Panc1 (cell line): Measurements from ENCODE around the gene CARTPT. TPM values are rescaled to one million over a fixed set of nuclear protein-coding genes. Genes with fewer than 3 reads are reported as not detected.

Experiments used
- ATAC-seq: fragments of 200-7000 bp; cut with Tn5 transposase; 2 replicates; pipeline ENCODE4 v1.9.1; 2020; ENCODE audit warnings: mild to moderate bottlenecking, moderate library complexity
- BruUV-seq: library from RNA; stranded (reverse); fragments of 400-500 nt; replicated peaks from 2 replicates; lab custom pipeline; 2021; lab: Mats Ljungman, UMichigan
- CTCF ChIA-PET: fragments of 300-600 bp; sonication (Branson Sonifier 250); formaldehyde crosslinking; loops from one replicate; lab custom pipeline; 2022; ENCODE audit warnings: antibody characterized with exemption; lab: Charles Lee
- POLR2A ChIA-PET: fragments of 300-600 bp; sonication (Branson Sonifier 250); formaldehyde crosslinking; loops from one replicate; lab custom pipeline; 2022; ENCODE audit warnings: antibody characterized with exemption; lab: Charles Lee
- DNase-seq: peaks from one replicate; pipeline ENCODE4 v3.0.0-alpha.2; 2010; ENCODE audit warnings: low read depth, low spot score
- H3K27ac ChIP-seq: 2 replicates; pipeline ENCODE4 v1.5.1; 2011; ENCODE audit warnings: mild to moderate bottlenecking, low read length, inconsistent platforms
- H3K27me3 ChIP-seq: fragments of 200-500 bp; sonication (Bioruptor generic); 2 replicates; pipeline ENCODE4 v1.6.0; 2014; ENCODE audit warnings: low read length, inconsistent platforms; ENCODE audit not compliant: control insufficient read depth, insufficient read depth
- H3K36me3 ChIP-seq: fragments of 200-500 bp; sonication (Bioruptor generic); 2 replicates; pipeline ENCODE4 v1.5.1; 2014; ENCODE audit warnings: inconsistent platforms, mild to moderate bottlenecking, low read length, moderate library complexity; ENCODE audit not compliant: control insufficient read depth, insufficient read depth
- H3K4me1 ChIP-seq: 2 replicates; pipeline ENCODE4 v1.5.1; 2011; ENCODE audit warnings: inconsistent platforms, mild to moderate bottlenecking, low read length, moderate library complexity; ENCODE audit not compliant: control insufficient read depth, insufficient read depth
- H3K4me3 ChIP-seq, 2 experiments: 2 replicates each; pipeline ENCODE4 v1.5.1; 2011 to 2012; ENCODE audit warnings: low read depth in 2 of 2, low read length in 2 of 2, mild to moderate bottlenecking in 2 of 2, inconsistent platforms in 1 of 2, moderate library complexity in 1 of 2
- H3K9me3 ChIP-seq: fragments of 200-500 bp; sonication (Bioruptor generic); 2 replicates; pipeline ENCODE4 v1.5.1; 2014; ENCODE audit warnings: low read depth, mild to moderate bottlenecking, inconsistent platforms, low read length, moderate library complexity; ENCODE audit not compliant: control insufficient read depth, insufficient read depth
- POLR2AphosphoS5 ChIP-seq: IDR thresholded peaks from 2 replicates; pipeline ENCODE4 v1.6.1; 2012; ENCODE audit warnings: mild to moderate bottlenecking, low read depth, low read length, moderate library complexity
- REST ChIP-seq, 2 experiments: IDR thresholded peaks; 2 replicates each; pipeline ENCODE4 v1.6.1; 2011 to 2012; ENCODE audit warnings: low read depth in 2 of 2, control low read depth in 1 of 2, low read length in 1 of 2, mild to moderate bottlenecking in 1 of 2, moderate library complexity in 1 of 2; ENCODE audit not compliant: insufficient read depth in 1 of 2
- SIN3A ChIP-seq: IDR thresholded peaks from 2 replicates; pipeline ENCODE4 v1.6.1; 2012; ENCODE audit warnings: low read depth, mild to moderate bottlenecking, low read length, moderate library complexity, borderline replicate concordance; ENCODE audit not compliant: insufficient read depth
- TCF7L2 ChIP-seq: IDR thresholded peaks from 2 replicates; pipeline ENCODE4 v1.6.1; 2011; ENCODE audit warnings: mild to moderate bottlenecking, low read depth, low read length, inconsistent platforms
- in situ Hi-C: cut with HindIII; loops from 2 replicates; pipeline ENCODE4 v1.10.0; 2016; ENCODE audit warnings: low sequenced_read_pairs, low pct_unique_long_range_greater_than_20kb
- intact Hi-C: fragments of 100-400 bp; cut with micrococcal nuclease; formaldehyde crosslinking; loops from one replicate; pipeline ENCODE4 v1.10.0; 2022; ENCODE audit not compliant: unreplicated experiment
- total RNA-seq: library from RNA; stranded (reverse); gene quantifications from one replicate; pipeline ENCODE4 v1.2.1, GENCODE V29; 2021; ENCODE audit not compliant: unreplicated experiment
- TF ChIP-seq, protein P1 (sequence below): fragments of 450-650 bp; IDR thresholded peaks from 2 replicates; pipeline ENCODE4 v1.5.1; 2017; ENCODE audit warnings: mild to moderate bottlenecking

Gene CARTPT
- total RNA-seq, 1 experiment from 2014 or later, result not detected

DNA sequence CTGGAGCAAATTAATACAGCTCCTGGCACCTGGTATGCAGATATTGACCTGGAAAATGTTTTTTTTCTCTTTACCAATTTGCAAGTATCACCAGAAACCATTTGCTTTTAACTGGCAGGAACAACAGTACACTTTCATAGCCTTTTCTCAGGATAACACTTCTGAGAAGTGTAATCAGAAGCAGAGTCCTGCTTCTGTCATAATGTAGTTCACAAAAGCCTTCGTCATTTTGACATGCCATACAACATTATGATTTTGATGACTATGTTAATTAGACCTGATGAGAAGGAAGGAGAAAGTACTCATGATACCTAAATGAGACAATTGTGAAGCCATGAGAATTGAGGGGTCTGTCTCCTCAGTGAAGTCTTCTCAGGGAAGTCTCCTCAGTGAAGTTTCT lies 41.1 kb upstream of the CARTPT start:
- BruUV-seq, result no TSS peak
- no peak overlapping the region for H3K27ac ChIP-seq
- ChIA-PET CTCF (no interaction called here), POLR2A (no interaction called here)
- no peaks in the 10 kb centered on the region for H3K9me3 ChIP-seq
- peaks cover 12% of the 10 kb centered on the region for H3K27me3 ChIP-seq
- no peak for DNase-seq
- H3K36me3 ChIP-seq, result no peaks in the 10 kb centered on the region
- no peak overlapping the region for H3K4me3 ChIP-seq
- H3K4me1 ChIP-seq, result no peaks in the 10 kb centered on the region
- intact Hi-C loops (no loop called here), in situ Hi-C loops (no loop called here)
- no peak for ATAC-seq
- TF ChIP-seq SIN3A (no peak), REST (IDR thresholded peaks at IDR 0.05; ENCODE audit: insufficient read depth in 1 of 2, low read depth in 2 of 2, low read length in 1 of 2) (no peak), TCF7L2 (no peak), POLR2AphosphoS5 (no peak)
- TF ChIP-seq, protein P1, sequence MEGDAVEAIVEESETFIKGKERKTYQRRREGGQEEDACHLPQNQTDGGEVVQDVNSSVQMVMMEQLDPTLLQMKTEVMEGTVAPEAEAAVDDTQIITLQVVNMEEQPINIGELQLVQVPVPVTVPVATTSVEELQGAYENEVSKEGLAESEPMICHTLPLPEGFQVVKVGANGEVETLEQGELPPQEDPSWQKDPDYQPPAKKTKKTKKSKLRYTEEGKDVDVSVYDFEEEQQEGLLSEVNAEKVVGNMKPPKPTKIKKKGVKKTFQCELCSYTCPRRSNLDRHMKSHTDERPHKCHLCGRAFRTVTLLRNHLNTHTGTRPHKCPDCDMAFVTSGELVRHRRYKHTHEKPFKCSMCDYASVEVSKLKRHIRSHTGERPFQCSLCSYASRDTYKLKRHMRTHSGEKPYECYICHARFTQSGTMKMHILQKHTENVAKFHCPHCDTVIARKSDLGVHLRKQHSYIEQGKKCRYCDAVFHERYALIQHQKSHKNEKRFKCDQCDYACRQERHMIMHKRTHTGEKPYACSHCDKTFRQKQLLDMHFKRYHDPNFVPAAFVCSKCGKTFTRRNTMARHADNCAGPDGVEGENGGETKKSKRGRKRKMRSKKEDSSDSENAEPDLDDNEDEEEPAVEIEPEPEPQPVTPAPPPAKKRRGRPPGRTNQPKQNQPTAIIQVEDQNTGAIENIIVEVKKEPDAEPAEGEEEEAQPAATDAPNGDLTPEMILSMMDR, result no peak

GRCh38 chr5:71679714-71680113 lies 39.4 kb upstream of the CARTPT start:
- POLR2A ChIA-PET, result no interaction called here
- intact Hi-C loops, result no loop called here

More at GRCh38 chr5:71679714-71680113, 39.4 kb upstream of the CARTPT start:
- CTCF ChIA-PET, result no interaction called here
- Histone ChIP-seq H3K4me3 (no peak overlapping the region), H3K36me3 (no peaks in the 10 kb centered on the region), H3K9me3 (no peaks in the 10 kb centered on the region), H3K4me1 (no peaks in the 10 kb centered on the region), H3K27me3 (peaks cover 12% of the 10 kb centered on the region), H3K27ac (no peak overlapping the region)
- TF ChIP-seq TCF7L2 (no peak), POLR2AphosphoS5 (no peak), REST (IDR thresholded peaks at IDR 0.05; ENCODE audit: insufficient read depth in 1 of 2, low read depth in 2 of 2, low read length in 1 of 2) (no peak), SIN3A (no peak)
- TF ChIP-seq, protein P1, result no peak
- BruUV-seq, result no TSS peak
- ATAC-seq (no peak), DNase-seq (no peak)
- in situ Hi-C loops, result no loop called here
